ENCODE results near the gene NARS2.

GRCh38 chr11:78446210-78446609 lies 128.5 kb downstream of the NARS2 start:
- no peak for TF ChIP-seq CTCF (IDR thresholded peaks at IDR 0.05)
- TF ChIP-seq POLR2A (IDR thresholded peaks at IDR 0.05), result no peak

Measured in thyroid gland (tissue), 4 donors.